SK-N-SH (cell line): Measurements from ENCODE around the gene NTN1.

ENCODE experiments used
- EP300 ChIP-seq, 2 experiments: IDR thresholded peaks; 2 replicates each; pipeline versions ENCODE4 v1.4.0 to v1.6.1; 2012; ENCODE audit warnings: borderline replicate concordance in 1 of 2, low read depth in 1 of 2, low read length in 1 of 2
- NFIC ChIP-seq: IDR thresholded peaks from 2 replicates; pipeline ENCODE4 v1.4.0; 2012; ENCODE audit warnings: borderline replicate concordance
- RAD21 ChIP-seq: IDR thresholded peaks from 2 replicates; pipeline ENCODE4 v1.6.1; 2012; ENCODE audit warnings: mild to moderate bottlenecking, low read length
- RXRA ChIP-seq: IDR thresholded peaks from 2 replicates; pipeline ENCODE4 v1.4.0; 2012; ENCODE audit warnings: low read depth, mild to moderate bottlenecking, borderline replicate concordance
- SMC3 ChIP-seq: IDR thresholded peaks from 2 replicates; pipeline ENCODE4 v1.6.1; 2012; ENCODE audit warnings: low read depth, low read length, improper control_type of control experiment

GRCh38 chr17:9072696-9073339, 51.5 kb downstream of the NTN1 start:
- TF ChIP-seq EP300 (IDR thresholded peaks at IDR 0.05; ENCODE audit: borderline replicate concordance in 1 of 2, low read depth in 1 of 2, low read length in 1 of 2) (no peak), NFIC (no peak), RXRA (no peak), SMC3 (no peak), RAD21 (no peak)
